HCT116 (cell line): Measurements from ENCODE around the gene BOD1L1. TPM values are rescaled to one million over a fixed set of nuclear protein-coding genes. Genes with fewer than 3 reads are reported as not detected.

ENCODE experiments used
- ATAC-seq: fragments of 200-7000 bp; cut with Tn5 transposase; 2 replicates; pipeline ENCODE4 v1.9.1; 2020; ENCODE audit warnings: mild to moderate bottlenecking, moderate library complexity
- BruUV-seq: library from RNA; stranded (reverse); fragments of 400-500 nt; replicated peaks from 2 replicates; lab custom pipeline; 2021; lab: Mats Ljungman, UMichigan
- CTCF ChIA-PET: fragments of 300-600 bp; sonication (Branson Sonifier 250); formaldehyde crosslinking; loops from one replicate; lab custom pipeline; 2021; ENCODE audit warnings: antibody characterized with exemption; lab: Charles Lee
- POLR2A ChIA-PET: fragments of 300-600, 350-600 bp; sonication (Branson Sonifier 250); formaldehyde crosslinking; loops from one replicate; lab custom pipeline; 2021; ENCODE audit warnings: antibody characterized with exemption; lab: Charles Lee
- RAD21 ChIA-PET, 2 experiments: fragments of 300-600 bp; sonication (Branson Sonifier 250); formaldehyde crosslinking; loops; one replicate each; lab custom pipeline; 2023; ENCODE audit warnings: low total read pairs in 2 of 2; ENCODE audit not compliant: uncharacterized antibody in 2 of 2, unreplicated experiment in 2 of 2, low non-redundant PET in 1 of 2; lab: Charles Lee
- DNase-seq: peaks from one replicate; pipeline ENCODE4 v3.0.0-alpha.2; 2010; ENCODE audit warnings: low read depth, low spot score
- H2AFZ ChIP-seq: fragments of 200-600 bp; shearing (Covaris generic), sonication (generic); 2 replicates; pipeline ENCODE4 v1.6.1; 2017; ENCODE audit warnings: low read depth, mixed run types, mixed read lengths, antibody characterized with exemption, low read length; ENCODE audit not compliant: poor library complexity, severe bottlenecking
- H3K27ac ChIP-seq: 2 replicates; pipeline ENCODE4 v1.5.1; 2012; ENCODE audit warnings: low read depth, low read length
- H3K27me3 ChIP-seq: fragments of 200-600 bp; sonication (generic); 2 replicates; pipeline ENCODE4 v1.6.1; 2016; ENCODE audit warnings: mixed run types, low read length, mixed read lengths; ENCODE audit not compliant: insufficient read depth
- H3K36me3 ChIP-seq, 2 experiments: fragments of 200-500 bp in 1 of 2; fragments of 200-600 bp in 1 of 2; sonication (Bioruptor generic) in 1 of 2; sonication (generic) in 1 of 2; 2 replicates each; pipeline versions ENCODE4 v1.5.1 to v1.6.1; 2014 to 2016; ENCODE audit warnings: low read length in 2 of 2, inconsistent platforms in 1 of 2, mixed read lengths in 1 of 2, mixed run types in 1 of 2; ENCODE audit not compliant: insufficient read depth in 2 of 2, control insufficient read depth in 1 of 2
- H3K4me1 ChIP-seq, 2 experiments: fragments of 200-600 bp in 1 of 2; sonication (generic) in 1 of 2; 2 replicates each; pipeline versions ENCODE4 v1.5.1 to v1.6.1; 2012 to 2017; ENCODE audit warnings: low read length in 2 of 2, inconsistent platforms in 1 of 2, mild to moderate bottlenecking in 1 of 2, mixed read lengths in 1 of 2, mixed run types in 1 of 2, moderate library complexity in 1 of 2; ENCODE audit not compliant: insufficient read depth in 2 of 2, control insufficient read depth in 1 of 2
- H3K4me2 ChIP-seq: fragments of 200-600 bp; sonication (generic); 2 replicates; pipeline ENCODE4 v1.6.1; 2017; ENCODE audit warnings: mixed run types, low read length, mixed read lengths
- H3K4me3 ChIP-seq, 2 experiments: fragments of 200-600 bp in 1 of 2; sonication (generic) in 1 of 2; replicated peaks in 1 of 2; 2 replicates each; pipeline ENCODE4 v1.5.1; 2011 to 2016; ENCODE audit warnings: low read length in 2 of 2, control low read depth in 1 of 2, low read depth in 1 of 2, mild to moderate bottlenecking in 1 of 2, mixed read lengths in 1 of 2, mixed run types in 1 of 2
- H3K79me2 ChIP-seq: fragments of 200-600 bp; sonication (generic); 2 replicates; pipeline ENCODE4 v1.6.1; 2017; ENCODE audit warnings: mild to moderate bottlenecking, mixed run types, low read length, moderate library complexity, mixed read lengths; ENCODE audit not compliant: insufficient read depth
- H3K9ac ChIP-seq: fragments of 200-600 bp; sonication (generic); 2 replicates; pipeline ENCODE4 v1.6.1; 2016; ENCODE audit warnings: low read length, mixed read lengths
- H3K9me2 ChIP-seq: fragments of 200-600 bp; sonication (generic), shearing (Covaris generic); 2 replicates; pipeline ENCODE4 v1.6.1; 2017; ENCODE audit warnings: mixed run types, mild to moderate bottlenecking, moderate library complexity; ENCODE audit not compliant: insufficient read depth
- H3K9me3 ChIP-seq, 2 experiments: fragments of 200-500 bp in 1 of 2; fragments of 200-600 bp in 1 of 2; sonication (Bioruptor generic) in 1 of 2; sonication (generic) in 1 of 2; 2 replicates each; pipeline ENCODE4 v1.6.1; 2014 to 2017; ENCODE audit warnings: low read length in 2 of 2, mixed read lengths in 2 of 2, inconsistent platforms in 1 of 2, low read depth in 1 of 2, mild to moderate bottlenecking in 1 of 2, mixed run types in 1 of 2, moderate library complexity in 1 of 2; ENCODE audit not compliant: control insufficient read depth in 1 of 2, insufficient read depth in 1 of 2
- H4K20me1 ChIP-seq: fragments of 200-600 bp; sonication (generic), shearing (Covaris generic); 2 replicates; pipeline ENCODE4 v1.6.1; 2017; ENCODE audit warnings: mixed run types, mild to moderate bottlenecking, moderate library complexity; ENCODE audit not compliant: insufficient read depth
- CTCF ChIP-seq, 3 experiments: fragments of 200-600 bp in 1 of 3; sonication (generic) in 1 of 3; IDR thresholded peaks in 2 of 3; conservative IDR thresholded peaks in 1 of 3; 2 replicates each; pipeline ENCODE4 v1.5.1; 2012 to 2017; ENCODE audit warnings: low read depth in 2 of 3, low read length in 2 of 3, antibody characterized with exemption in 1 of 3, borderline replicate concordance in 1 of 3, control low read depth in 1 of 3, mild to moderate bottlenecking in 1 of 3, mixed read lengths in 1 of 3, mixed run types in 1 of 3, moderate library complexity in 1 of 3; ENCODE audit not compliant: insufficient read depth in 1 of 3
- EZH2 ChIP-seq: fragments of 200-600 bp; sonication (generic); IDR thresholded peaks from 2 replicates; pipeline ENCODE4 v1.6.1; 2017; ENCODE audit warnings: antibody characterized with exemption, mixed run types
- EZH2phosphoT487 ChIP-seq: fragments of 200-600 bp; IDR thresholded peaks from 2 replicates; pipeline ENCODE4 v1.6.1; 2018; ENCODE audit warnings: antibody characterized with exemption, borderline replicate concordance
- FOSL1 ChIP-seq: IDR thresholded peaks from 2 replicates; pipeline ENCODE4 v1.6.1; 2012; ENCODE audit warnings: low read depth
- JUND ChIP-seq: IDR thresholded peaks from 2 replicates; pipeline ENCODE4 v1.6.1; 2012
- POLR2AphosphoS5 ChIP-seq: IDR thresholded peaks from 2 replicates; pipeline ENCODE4 v1.6.1; 2011; ENCODE audit warnings: mild to moderate bottlenecking, low read depth, low read length, moderate library complexity
- SIN3A ChIP-seq: IDR thresholded peaks from 2 replicates; pipeline ENCODE4 v1.6.1; 2012; ENCODE audit warnings: low read depth
- TCF7L2 ChIP-seq: IDR thresholded peaks from 2 replicates; pipeline ENCODE4 v1.7.0; 2011; ENCODE audit warnings: borderline replicate concordance, inconsistent platforms; ENCODE audit not compliant: insufficient read depth, insufficient read length; ENCODE audit errors: extremely low read depth
- YY1 ChIP-seq: IDR thresholded peaks from 2 replicates; pipeline ENCODE4 v1.6.1; 2011; ENCODE audit warnings: low read length, low read depth, moderate library complexity, mild to moderate bottlenecking; ENCODE audit not compliant: insufficient replicate concordance; ENCODE audit errors: extremely low read depth
- ZBTB33 ChIP-seq: IDR thresholded peaks from 2 replicates; pipeline ENCODE4 v1.6.1; 2011; ENCODE audit warnings: mild to moderate bottlenecking, low read length, moderate library complexity; ENCODE audit not compliant: insufficient replicate concordance; ENCODE audit errors: extremely low read depth
- intact Hi-C: fragments of 100-400 bp; cut with micrococcal nuclease; formaldehyde crosslinking; loops from 2 replicates; pipeline ENCODE4 v1.10.0; 2022
- total RNA-seq: library from RNA; stranded (reverse); gene quantifications from one replicate; pipeline ENCODE4 v1.2.1, GENCODE V29; 2021; ENCODE audit not compliant: unreplicated experiment
- TF ChIP-seq, protein P1 (sequence below): IDR thresholded peaks from 2 replicates; pipeline ENCODE4 v1.6.1; 2012

The BOD1L1 gene
- total RNA-seq, 1 experiment from 2014 or later: 22.4 TPM

GRCh38 chr4:13539047-13539618 is 88.4 kb downstream of the BOD1L1 start:
- H3K4me1 ChIP-seq: peaks cover 2 to 3% of the 10 kb centered on the region in 2 experiments; a peak in 2 of 4 replicates
- no peaks in the 10 kb centered on the region for H3K36me3 ChIP-seq
- POLR2A ChIA-PET: no interaction called here
- no peaks in the 10 kb centered on the region for H3K9me3 ChIP-seq
- no peak overlapping the region for H3K9ac ChIP-seq
- TF ChIP-seq, protein P1, sequence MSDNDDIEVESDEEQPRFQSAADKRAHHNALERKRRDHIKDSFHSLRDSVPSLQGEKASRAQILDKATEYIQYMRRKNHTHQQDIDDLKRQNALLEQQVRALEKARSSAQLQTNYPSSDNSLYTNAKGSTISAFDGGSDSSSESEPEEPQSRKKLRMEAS: no peak
- no peak for TF ChIP-seq JUND
- TF ChIP-seq FOSL1: no peak
- no peak for TF ChIP-seq CTCF (IDR thresholded peaks at IDR 0.05 in 2 of 3, conservative IDR thresholded peaks at IDR 0.05 in 1 of 3; ENCODE audit: borderline replicate concordance in 1 of 3, insufficient read depth in 1 of 3, low read depth in 2 of 3, low read length in 2 of 3)
- TF ChIP-seq POLR2AphosphoS5: no peak
- no TSS peak for BruUV-seq
- no peak overlapping the region for H3K4me3 ChIP-seq
- no peaks in the 10 kb centered on the region for H3K27me3 ChIP-seq
- CTCF ChIA-PET: no interaction called here
- intact Hi-C loops: no loop called here
- H3K27ac ChIP-seq: no peak overlapping the region
- no peak overlapping the region for H3K4me2 ChIP-seq
- H4K20me1 ChIP-seq: no peaks in the 10 kb centered on the region
- H2AFZ ChIP-seq: no peak overlapping the region
- no peak for ATAC-seq
- DNase-seq: no peak
- RAD21 ChIA-PET: no interaction called here
- no peaks in the 10 kb centered on the region for H3K9me2 ChIP-seq
- no peaks in the 10 kb centered on the region for H3K79me2 ChIP-seq

GRCh38 chr4:13538427-13538973 is 89.0 kb downstream of the BOD1L1 start:
- Histone ChIP-seq H3K36me3 (no peaks in the 10 kb centered on the region), H3K9me3 (no peaks in the 10 kb centered on the region), H4K20me1 (no peaks in the 10 kb centered on the region), H2AFZ (no peak overlapping the region), H3K4me3 (no peak overlapping the region), H3K27me3 (no peaks in the 10 kb centered on the region), H3K79me2 (no peaks in the 10 kb centered on the region), H3K4me2 (no peak overlapping the region), H3K27ac (no peak overlapping the region), H3K9ac (no peak overlapping the region), H3K4me1 (no peaks in the 10 kb centered on the region), H3K9me2 (no peaks in the 10 kb centered on the region)
- DNase-seq: no peak
- RAD21 ChIA-PET: no interaction called here
- intact Hi-C loops: no loop called here
- CTCF ChIA-PET: no interaction called here
- no TSS peak for BruUV-seq
- no peak for ATAC-seq
- POLR2A ChIA-PET: no interaction called here
- no peak for TF ChIP-seq YY1
- no peak for TF ChIP-seq TCF7L2
- no peak for TF ChIP-seq POLR2AphosphoS5
- TF ChIP-seq, protein P1: no peak
- no peak for TF ChIP-seq SIN3A
- no peak for TF ChIP-seq EZH2phosphoT487
- no peak for TF ChIP-seq EZH2
- no peak for TF ChIP-seq ZBTB33
